HG03521 (cell line): Measurements from ENCODE around the gene FAM107B.

Experiments
- ATAC-seq: cut with Tn5 transposase; IDR thresholded peaks from one replicate; pipeline ENCODE4 v1.9.1; 2021; ENCODE audit warnings: mild to moderate bottlenecking, moderate library complexity; ENCODE audit not compliant: unreplicated experiment

Gene FAM107B

DNA sequence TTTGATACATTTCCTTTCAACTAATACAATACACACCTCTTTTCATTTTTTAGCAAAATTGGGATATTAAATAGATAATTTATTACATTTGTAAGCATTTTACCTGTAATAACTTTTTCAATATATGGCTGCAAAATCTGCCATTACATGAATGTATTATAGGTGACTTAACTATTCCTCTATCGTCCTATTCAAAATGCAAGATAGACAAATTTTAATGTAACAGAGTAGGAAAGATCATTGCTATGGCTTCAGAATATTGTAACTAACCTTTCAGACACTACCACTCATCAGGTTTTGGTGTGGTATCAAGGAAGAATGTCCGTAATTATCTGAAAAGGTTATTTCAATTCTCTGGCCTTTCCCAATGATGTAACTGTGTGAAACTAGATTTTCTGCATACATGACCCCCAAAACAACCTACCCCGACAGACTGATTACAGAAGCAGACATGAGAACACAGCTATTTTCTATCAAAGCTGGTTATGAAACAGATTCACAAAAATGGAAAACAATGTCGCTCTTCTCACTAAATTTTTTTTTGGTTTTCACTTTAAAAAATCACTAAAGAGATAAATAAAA lies 211.2 kb downstream of the FAM107B start:
- ATAC-seq, result no peak

DNA sequence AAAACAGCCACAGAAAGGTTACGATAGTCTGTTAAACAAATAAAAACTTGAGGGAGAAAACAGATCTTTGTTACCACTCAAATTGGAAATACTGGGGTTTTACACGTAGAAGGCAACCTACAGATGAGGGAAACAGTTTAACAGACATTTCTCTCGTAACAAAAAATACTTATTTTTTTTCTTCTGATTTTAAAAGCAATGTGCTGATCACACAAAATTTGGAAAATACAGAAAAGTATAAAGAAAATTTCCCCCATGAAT lies 211.7 kb downstream of the FAM107B start:
- ATAC-seq, result no peak

DNA sequence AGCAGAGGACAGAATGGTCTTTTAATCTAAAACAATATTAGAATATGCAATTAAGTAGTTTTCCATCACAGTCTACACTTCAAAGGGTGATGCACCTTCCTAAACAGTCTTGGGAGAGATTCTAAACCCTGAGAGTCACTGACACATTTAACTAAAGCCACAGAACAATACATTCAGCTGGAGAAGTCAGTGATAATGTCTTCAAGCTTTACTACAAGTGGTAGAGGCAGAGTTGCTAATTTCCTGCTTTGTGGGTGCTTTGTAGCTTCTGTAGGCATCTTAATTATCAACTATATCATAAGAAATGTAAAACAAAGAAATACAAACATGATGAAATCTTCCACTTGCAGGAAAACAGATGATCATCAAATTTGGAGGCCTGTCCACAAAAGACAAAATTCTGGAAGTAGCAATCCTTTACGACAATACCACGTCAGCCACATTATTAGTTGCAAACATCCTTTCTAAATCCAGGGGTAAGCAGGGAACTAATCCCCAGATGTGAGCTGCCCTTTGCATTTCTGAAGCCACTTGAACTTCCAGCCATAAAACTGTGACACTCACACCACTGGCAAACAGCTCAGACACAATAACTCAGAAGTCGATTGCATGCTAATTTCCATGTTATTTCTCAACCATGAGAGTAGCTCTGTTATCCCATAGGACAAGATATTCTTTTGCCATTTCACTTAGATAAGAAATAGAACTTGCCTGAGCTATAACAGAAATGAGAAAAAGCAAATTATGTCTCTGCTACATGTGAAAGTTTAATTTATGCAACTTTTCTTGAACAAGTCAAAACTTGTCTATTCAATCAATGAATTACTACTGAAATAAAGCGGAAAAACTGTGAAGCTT lies 212.2 kb downstream of the FAM107B start:
- ATAC-seq, result no peak

DNA sequence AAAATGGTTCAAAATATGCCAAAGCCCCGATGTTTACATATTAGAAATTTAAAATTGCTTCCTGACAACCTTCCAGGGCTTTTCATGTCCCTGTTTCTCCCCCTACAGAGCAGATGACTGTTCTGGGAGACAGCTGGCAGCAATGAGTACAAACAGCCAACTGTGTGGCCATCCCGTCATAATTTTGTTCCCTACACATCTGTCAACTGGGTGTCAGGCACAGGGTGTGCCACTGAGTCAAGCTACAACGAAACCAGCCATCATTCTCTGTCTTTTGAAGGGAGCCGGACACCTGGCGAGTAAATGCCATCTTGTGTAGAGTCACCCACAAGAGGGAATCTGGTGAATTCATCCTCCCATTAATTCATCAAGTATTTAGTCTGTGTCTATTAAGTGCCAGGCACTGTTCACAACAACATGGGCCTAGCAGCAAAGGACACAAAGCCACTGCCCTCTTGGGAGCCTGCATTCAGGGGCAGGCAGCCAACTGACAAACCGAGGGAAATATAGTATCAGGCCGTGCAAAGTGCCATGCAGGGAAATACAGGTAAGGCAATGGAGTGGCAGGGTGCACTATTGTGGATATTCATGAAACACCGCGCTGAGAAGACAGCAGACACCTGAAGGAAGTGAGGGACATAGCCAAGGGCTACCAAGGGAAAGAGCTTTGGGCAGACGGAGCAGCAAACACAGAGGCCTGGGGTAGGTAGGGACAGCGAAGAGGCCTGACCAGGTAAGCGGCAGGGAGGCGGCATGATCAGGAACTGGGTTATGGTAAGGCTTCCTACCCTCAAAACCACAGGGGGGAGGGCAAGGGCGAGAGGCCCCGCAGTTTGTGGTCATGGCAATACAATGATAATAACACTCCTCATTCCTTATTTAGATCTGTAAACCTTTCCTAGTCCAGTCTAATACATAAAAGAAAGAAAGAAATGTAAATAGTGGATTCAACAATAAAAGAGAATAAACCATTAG lies 213.6 kb downstream of the FAM107B start:
- ATAC-seq, result no peak

DNA sequence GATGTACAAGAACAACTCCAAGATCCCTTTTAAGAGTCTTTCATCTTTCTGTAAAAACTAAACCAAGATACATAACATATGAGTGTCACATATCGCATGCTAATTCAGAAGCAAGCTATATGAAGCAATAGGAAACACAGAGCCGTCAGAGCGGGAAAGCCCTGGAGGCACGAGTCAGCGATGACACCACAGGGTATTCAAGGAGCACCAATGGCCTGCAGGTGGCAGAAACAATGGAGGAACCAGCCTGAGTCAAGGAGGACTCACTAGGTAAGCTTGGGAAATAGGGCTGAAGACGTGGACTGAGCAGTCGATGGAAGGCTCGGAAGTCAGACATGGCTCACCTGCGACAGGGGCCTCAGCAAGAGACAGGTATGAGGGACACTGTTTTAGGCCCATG lies 214.4 kb downstream of the FAM107B start:
- ATAC-seq, result no peak

DNA sequence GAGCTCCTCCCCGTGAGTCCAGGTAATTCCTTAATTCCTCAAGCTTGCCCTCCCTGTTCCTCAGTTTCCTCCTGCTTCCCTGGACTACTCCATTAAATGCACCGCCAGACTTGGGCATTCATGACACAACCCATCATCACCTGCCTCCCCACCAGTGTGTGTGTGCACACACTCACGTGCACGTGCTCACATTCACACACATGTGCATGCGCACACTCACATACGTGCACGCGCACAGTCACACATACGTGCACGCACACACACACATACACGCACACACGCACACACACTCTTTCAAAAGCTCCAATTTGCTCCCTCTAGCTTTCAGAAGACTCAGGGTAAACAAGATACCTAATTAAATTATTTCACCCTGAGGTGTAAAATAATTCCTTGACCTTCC lies 216.7 kb downstream of the FAM107B start:
- no peak for ATAC-seq

DNA sequence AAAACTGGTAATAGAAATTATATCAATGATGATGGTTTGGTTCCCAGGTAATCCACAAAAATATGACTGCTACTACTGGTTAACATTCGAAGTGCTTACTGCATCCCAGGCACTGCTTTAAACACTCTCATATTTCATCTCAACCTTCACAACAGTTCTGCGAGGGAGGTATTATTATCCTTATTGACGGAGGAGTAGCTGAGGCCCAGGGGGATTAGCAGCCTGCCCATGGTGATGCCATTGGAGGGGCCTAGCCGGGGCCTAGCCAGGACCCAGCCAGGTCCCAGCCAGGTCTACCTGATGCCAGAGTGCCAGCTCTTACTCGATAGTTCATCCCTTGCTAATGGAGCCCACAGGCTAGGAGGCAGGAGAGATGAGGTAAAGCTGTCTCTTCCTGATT lies 217.1 kb downstream of the FAM107B start:
- no peak for ATAC-seq

DNA sequence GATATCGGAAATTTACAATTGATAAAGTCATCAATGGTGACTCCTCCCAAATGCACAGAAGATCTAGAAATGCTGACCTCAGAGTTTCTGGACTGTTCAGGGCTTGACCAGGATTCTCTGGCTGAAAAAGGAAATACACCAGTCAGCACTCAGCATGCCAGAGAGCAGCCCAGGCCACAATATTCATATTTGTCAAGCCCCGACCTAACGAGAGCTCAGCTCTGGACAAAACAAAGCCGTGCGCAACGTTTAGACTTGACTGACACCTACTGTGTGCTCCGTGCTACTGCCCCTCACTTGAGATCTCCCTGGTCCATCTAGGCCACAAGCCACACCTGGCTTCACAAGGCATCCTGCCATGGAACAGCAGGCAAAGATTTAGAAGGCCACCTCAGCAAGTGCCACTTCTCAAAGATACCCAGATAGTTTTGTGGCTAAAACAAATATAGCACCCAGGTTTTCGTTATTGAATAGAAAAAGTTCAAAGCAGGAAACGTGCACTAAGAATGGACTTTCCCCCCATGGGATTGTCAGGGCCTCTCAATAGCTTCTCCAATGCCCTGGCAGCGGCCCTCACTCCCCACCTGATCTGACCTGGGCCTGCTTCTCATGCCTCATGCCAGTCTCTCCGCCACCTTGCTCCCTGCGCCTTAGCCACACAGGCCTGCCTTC lies 218.3 kb downstream of the FAM107B start:
- peak; percentile 53 for ATAC-seq

DNA sequence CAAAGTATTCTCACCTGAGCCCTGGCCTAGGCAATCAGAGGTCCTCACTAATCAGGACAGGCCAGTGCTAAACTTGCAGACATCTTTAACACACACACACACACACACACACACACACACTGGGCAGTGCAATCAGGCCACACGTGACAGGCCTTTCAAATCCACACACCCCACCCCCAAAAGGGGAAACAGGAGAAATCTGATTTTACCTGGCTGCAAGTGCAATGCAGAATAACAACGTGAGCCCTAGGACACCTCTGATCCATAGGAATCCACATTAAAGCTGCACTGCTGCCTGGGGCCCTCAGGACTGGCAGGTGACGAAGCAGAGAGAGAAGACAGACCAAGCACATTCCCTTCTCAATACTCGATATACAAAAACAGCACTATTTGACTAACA lies 218.9 kb downstream of the FAM107B start:
- no peak for ATAC-seq

DNA sequence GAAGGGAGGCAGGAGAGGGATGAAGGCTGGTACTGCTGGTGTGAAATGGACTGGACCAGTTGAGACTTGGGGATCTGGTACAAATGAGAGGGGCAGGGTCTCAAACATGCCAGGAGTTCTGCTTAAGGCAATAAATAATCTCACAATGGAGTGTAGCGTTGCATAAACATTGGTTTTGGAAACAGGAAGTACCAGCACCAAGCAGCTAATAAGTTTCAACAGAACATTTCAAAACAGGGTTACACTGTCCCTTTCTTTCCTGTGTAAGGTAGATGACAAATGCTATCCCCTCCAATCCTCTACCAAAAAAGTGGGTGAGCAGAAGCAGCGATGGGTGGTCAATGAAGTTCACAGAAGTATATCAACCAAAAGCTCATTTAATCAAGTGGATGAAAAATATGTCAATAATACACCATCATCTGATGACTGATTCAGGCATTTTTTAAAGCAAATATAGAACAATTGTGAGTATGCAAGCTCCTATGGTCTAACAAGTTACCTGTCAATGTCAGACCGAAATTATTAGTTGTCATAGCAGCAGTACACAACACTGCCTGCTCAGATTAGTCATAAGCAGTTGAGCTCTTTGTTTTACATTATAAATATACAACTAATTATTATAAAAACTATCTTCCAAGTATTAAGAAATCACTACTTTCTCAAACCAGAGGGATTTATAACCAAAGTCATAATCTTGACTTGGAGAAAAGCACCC lies 220.0 kb downstream of the FAM107B start:
- ATAC-seq, result no peak

DNA sequence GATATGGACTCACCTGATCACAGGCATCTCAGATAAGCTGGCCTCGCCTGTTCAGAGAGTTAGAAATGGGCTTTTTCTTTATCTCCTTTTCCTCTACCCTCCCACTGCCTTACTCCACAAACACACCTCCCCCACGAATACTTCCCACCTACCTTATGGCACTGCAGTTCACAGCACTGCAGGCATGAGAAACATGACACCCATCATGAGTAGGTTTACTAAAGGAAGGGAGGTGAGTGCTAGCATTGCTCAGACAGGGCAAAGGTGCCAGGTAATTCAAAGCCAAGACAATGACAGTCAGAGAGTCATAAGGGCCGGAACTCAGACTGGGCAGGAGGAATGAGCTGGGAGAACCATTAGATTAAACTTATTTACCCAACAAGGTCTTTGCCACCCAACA lies 220.6 kb downstream of the FAM107B start:
- ATAC-seq, result no peak

DNA sequence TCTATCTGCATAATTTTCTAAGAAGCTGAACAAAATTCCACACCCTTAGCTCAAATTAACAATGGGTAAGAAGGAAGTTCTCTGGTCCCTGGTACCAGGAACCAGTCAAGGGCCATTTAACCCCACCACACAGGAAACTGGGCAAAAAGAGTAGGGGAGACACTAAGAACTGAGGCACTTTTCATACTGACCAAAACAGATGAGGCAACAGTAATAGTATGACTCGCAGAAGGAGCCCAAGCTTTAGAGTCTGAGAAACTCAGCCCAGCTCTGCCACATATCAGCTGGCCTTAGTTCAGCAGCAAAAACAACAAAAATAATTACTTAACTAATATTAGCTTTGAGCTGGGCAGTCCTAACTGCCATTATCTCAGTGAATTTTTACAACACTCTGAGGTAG lies 221.2 kb downstream of the FAM107B start:
- no peak for ATAC-seq

DNA sequence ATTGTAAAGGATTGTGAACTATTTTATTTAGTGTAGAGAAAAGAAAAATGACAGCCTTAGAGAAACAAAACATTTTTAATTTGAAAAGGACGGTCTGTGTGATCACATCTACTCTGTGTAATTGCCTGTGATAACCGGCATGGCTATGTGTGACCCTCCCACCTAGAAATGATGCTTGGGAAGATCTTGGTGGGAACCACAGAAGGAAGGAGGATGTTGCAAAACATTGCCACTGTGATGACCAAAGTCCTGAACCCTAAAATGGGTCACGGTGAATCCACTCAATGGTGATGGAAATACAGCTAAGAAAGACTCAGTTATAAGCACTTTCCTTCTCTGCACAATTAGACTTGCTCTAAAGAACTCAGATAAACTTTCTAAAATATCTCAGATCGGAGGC lies 222.7 kb downstream of the FAM107B start:
- no peak for ATAC-seq

DNA sequence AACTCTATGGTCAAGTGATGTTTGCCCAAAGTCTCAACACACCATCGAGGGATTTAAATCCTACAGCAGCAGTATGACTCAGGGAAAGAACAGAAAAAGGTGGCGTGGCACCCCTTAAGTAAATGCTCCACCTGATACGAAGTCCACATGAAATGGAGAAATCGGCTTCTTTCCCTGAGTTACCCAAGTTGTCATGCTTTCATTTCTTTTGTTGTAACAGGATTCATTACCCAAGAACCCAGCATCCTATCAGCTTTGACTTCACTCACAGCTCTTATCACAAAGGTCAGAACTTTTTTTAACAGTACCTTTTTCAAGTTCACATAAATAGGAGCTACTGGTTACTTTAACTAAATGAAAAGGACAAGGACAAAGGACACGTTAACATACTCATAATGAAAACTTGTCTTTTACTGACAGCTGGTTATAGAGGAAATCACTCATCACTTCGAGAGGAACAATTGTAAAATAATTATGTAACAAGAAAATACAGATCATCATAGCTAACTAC lies 224.2 kb downstream of the FAM107B start:
- no peak for ATAC-seq

DNA sequence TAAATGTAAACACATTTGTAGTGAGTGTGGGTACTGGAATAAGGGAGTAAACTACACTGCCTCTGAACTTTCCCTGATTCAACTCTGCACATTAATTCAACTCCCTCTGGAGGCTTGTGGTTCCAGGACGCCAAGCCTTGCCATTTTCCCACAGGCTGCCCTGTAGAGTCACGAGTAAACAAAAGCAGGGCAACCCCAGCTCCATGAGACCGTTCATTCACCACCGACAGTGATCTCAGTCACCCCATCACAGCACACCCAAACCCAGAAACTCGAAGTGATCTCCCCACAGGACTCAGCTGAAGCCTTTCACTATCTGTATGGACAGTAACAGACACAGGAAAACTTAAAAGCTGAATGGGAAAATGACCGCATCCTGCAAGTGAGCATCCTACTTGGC lies 225.2 kb downstream of the FAM107B start:
- no peak for ATAC-seq

DNA sequence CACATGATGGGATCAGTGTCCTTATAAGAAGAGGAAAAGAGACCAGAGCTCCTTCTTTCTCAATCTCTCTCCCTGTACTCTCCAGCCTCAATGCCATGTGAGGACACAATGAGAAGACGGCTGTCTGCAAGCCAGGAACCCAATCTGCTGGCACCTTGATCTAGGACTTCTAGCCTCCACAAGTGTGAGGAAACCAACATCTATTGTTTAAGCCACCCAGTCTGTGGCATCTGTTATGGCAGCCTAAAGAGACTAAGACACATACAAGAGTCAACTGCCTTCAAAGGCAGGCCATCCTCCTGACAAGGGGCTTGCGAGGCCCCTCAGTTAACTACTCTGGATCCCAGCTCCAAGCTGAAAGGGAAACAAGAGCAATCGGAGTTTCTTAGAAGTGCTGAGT lies 225.7 kb downstream of the FAM107B start:
- no peak for ATAC-seq

DNA sequence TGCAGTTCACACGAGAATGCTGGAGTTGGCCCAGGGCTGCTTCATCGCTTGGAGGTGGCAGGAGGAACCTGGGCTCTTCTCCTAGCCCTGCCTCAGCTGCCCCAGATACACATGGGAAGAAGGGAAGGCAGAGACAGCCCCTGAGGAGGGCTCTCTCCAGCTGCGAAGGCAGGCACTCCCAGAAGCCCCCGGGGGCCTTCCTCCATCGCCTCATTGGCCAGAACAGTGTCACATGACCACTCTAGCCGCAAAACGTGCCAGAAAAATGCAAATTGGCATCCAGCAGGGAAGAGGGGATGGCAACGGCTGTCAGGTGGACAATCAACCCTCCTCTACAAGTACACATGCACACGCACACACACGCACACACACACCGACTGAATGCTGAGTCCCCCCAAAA lies 226.2 kb downstream of the FAM107B start:
- no peak for ATAC-seq

DNA sequence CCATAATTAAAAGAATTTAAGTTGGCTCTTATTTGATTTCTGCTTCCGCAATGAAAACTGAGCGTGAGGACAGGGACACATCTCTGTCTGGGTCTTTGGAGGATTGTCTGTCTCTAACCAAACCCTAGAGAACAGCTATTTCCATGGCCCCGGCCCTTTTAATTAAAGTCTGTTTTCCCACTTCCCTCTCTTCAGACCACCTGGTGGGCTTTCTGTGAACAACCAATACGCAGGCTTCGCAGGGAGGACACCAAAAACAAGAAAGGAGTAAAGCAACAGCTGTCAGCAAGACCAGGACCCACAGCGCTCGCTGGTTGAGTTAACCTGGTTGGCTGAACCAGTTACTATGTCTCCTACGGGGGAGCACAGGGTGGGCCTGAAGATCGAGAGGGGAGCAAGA lies 226.9 kb downstream of the FAM107B start:
- ATAC-seq, result no peak

DNA sequence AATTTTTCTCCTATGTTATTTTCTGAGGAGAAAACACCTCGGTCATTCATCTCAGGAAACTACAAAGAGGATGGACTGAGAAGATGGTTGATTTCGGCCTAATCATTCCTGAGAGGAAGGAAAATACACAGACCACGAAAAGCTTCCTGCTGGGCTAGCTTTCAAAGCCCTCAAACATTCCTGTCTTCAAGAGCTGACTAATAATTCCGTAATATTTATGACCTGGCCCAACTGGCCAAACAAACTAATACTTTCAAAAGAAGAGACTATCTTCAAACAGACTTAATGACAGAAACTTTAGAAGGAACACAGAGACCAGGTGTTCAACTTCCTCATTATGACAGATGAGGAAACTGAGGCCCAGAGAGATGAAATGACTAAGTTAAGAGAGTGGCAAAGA lies 228.9 kb downstream of the FAM107B start:
- ATAC-seq, result no peak

DNA sequence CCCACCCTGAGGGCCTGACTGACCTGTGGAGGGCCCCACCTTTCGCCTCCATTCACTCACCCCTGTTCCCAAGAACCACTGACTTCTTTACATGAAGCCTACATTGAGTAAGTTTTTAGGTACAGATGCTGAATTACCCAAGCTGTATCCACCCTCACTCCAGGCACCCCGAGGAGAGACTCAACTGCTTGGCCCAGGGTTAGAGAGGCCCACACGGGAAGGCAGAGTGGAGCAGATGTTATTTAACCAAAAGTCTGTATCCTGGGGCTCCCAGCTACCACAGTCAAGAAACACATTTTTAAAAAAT lies 230.8 kb downstream of the FAM107B start:
- no peak for ATAC-seq
